AG10803 (cell line): Measurements from ENCODE around the gene NANS.

Experiments used
- DNase-seq: peaks from one replicate; pipeline ENCODE4 v3.0.0; 2010; ENCODE audit warnings: low read depth
- H3K4me3 ChIP-seq: 2 replicates; pipeline ENCODE4 v1.5.1; 2011; ENCODE audit warnings: mild to moderate bottlenecking, low read length, control low read depth
- CTCF ChIP-seq: conservative IDR thresholded peaks from 2 replicates; pipeline ENCODE4 v1.5.1; 2011; ENCODE audit warnings: mild to moderate bottlenecking, low read length, control low read depth, inconsistent platforms

The NANS gene

GRCh38 chr9:98078895-98079294 lies 22.4 kb downstream of the NANS start:
- DNase-seq = no peak
- no peak overlapping the region for H3K4me3 ChIP-seq
- TF ChIP-seq CTCF = no peak

- peak; percentile 73 for DNase-seq
- TF ChIP-seq CTCF = no peak
- no peak overlapping the region for H3K4me3 ChIP-seq
Observed at GRCh38 chr9:98080326-98080725, 23.8 kb downstream of the NANS start.

DNA sequence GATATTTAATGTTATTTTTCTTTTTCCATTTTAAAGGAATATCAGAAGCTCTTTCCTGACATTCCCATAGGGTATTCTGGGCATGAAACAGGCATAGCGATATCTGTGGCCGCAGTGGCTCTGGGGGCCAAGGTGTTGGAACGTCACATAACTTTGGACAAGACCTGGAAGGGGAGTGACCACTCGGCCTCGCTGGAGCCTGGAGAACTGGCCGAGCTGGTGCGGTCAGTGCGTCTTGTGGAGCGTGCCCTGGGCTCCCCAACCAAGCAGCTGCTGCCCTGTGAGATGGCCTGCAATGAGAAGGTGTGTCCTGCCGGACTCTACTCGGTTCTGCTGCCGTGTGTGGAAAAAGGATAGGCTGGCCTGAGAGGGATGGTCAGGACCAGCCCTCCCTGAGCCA lies 24.2 kb downstream of the NANS start:
- H3K4me3 ChIP-seq = no peak overlapping the region
- no peak for DNase-seq
- TF ChIP-seq CTCF = no peak

- no peak overlapping the region for H3K4me3 ChIP-seq
- peak; percentile 60 for DNase-seq
- no peak for TF ChIP-seq CTCF
Observed at GRCh38 chr9:98081477-98082219, 25.1 kb downstream of the NANS start.

- no peak overlapping the region for H3K4me3 ChIP-seq
- DNase-seq = peak; percentile 42
- no peak for TF ChIP-seq CTCF
Observed at GRCh38 chr9:98083061-98083501, 26.5 kb downstream of the NANS start.

DNA sequence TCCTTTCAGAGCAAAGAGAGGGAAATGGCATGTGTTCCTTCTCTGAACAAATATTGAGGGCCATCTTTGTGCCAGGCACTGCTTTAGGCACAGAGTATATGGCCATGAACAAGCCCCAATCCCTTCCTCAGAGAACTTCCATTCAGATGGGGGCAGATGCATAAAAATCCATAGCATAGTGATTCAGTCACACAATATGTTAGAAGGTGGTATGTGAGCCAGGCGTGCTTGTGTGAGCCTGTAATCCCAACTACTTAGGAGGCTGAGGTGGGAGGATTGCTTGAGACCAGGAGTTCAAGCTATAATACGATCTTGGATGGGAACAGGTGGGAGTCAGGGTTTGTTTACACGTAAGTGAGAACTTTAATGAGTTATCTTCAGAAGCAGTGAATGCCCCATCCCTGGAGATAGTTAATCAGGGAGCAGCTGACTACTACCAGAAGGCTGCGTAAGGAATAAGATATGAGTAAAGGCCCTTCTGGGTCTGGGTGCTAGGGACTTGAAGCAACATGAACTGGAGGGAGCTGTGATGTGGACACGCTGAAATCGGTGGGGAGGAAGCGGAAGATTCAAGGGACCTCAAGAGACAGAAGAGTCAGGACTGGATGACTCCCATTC lies 27.1 kb downstream of the NANS start:
- TF ChIP-seq CTCF = no peak
- no peak overlapping the region for H3K4me3 ChIP-seq
- DNase-seq = no peak

DNA sequence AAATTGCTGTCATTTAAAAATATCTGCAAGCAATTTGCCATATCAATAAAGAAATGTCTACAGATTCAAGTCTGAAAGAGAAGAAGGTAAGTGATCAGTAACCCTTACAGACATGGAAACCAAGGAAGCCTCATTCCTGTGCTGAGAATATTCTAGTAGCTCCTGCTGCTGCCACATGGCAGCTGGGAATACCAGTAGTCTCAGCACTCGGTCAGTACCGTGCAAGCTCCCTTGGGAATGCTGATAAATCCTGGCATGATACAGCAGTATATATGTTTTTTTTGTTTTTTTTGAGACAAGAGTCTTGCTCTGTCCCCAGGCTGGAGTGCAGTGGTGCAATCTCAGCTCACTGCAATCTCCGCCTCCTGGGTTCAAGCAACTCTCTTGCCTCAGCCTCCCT lies 27.9 kb downstream of the NANS start:
- no peak for TF ChIP-seq CTCF
- DNase-seq = no peak
- no peak overlapping the region for H3K4me3 ChIP-seq
